ENCODE measurements around the gene CLK4.

The CLK4 gene

DNA sequence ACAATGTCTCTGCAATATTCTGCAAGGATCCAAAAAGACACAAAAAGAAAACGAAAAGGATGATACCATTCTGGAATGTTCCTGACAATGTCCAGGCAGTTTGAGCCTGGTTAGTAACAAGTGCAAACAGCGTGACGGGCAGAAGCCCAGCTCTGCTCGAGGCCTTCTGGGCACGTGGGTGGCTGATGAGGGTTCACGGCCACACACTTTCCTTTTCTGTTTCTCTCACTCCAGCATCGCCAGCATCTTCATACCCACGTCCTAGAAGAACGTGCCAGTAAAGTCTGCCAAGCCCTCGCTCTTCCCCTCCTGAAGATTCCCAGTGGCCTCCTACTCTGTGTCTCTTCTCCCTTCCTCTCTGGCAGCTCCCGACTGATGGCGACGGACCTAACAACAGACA, 73.3 kb downstream of the CLK4 start:
- DNase-seq (ENCODE audit: low read depth): no peak

All from EH (cell line).